ENCODE data around the gene TDRD1. TPM values are rescaled to one million over a fixed set of nuclear protein-coding genes. Genes with fewer than 3 reads are reported as not detected.

Gene TDRD1
- total and polyA plus RNA-seq, 2 donors (not counting 1 experiment from before 2014, with no cell fraction given): 0.10 to 0.22 TPM

- no peak overlapping the region for H3K4me3 Mint-ChIP-seq
- Histone ChIP-seq H3K4me2 (replicated peaks; ENCODE audit: low read depth, low read length, poor library complexity, severe bottlenecking) (no peak overlapping the region), H3K79me2 (ENCODE audit: control insufficient read depth, insufficient read depth, low read length) (no peaks in the 10 kb centered on the region), H3K36me3 (replicated peaks in 1 of 2; ENCODE audit: control extremely low read depth in 1 of 2, control insufficient read depth in 1 of 2, extremely low read depth in 1 of 2, insufficient read depth in 2 of 2, low read length in 1 of 2) (no peaks in the 10 kb centered on the region), H3K4me1 (ENCODE audit: control insufficient read depth in 2 of 2, insufficient read depth in 2 of 2, low read length in 2 of 2) (no peaks in the 10 kb centered on the region), H2AFZ (ENCODE audit: insufficient read depth, low read depth, low read length, poor library complexity, severe bottlenecking) (no peak overlapping the region), H3K27ac (ENCODE audit: low read length in 2 of 2) (no peak overlapping the region), H3K27me3 (replicated peaks in 1 of 4; ENCODE audit: control extremely low read depth in 1 of 4, control insufficient read depth in 3 of 4, insufficient read depth in 4 of 4, low read length in 3 of 4) (peaks cover 0 to 3% (median 0%) of the 10 kb centered on the region in 4 experiments), H3K9ac (ENCODE audit: low read length) (no peak overlapping the region), H3K9me3 (ENCODE audit: control extremely low read depth in 1 of 3, control insufficient read depth in 2 of 3, insufficient read depth in 1 of 3, low read length in 2 of 3) (no peaks in the 10 kb centered on the region), H4K20me1 (ENCODE audit: control insufficient read depth, insufficient read depth, low read length, poor library complexity, severe bottlenecking) (no peaks in the 10 kb centered on the region), H3K4me3 (ENCODE audit: control extremely low read depth in 1 of 5, extremely low read depth in 1 of 5, insufficient read depth in 1 of 5, low read depth in 2 of 5, low read length in 4 of 5) (no peak overlapping the region)
- no peaks in the 10 kb centered on the region for H3K4me1 Mint-ChIP-seq
- ATAC-seq (ENCODE audit: low read depth) (no peak), DNase-seq (no peak)
- CTCF ChIA-PET: no interaction called here
- H3K9me3 Mint-ChIP-seq (ENCODE audit: insufficient read depth): no peaks in the 10 kb centered on the region
- intact Hi-C loops (cut with micrococcal nuclease): no loop called here
- H3K27ac Mint-ChIP-seq: no peak overlapping the region
- TF ChIP-seq EZH2 (IDR thresholded peaks at IDR 0.05; ENCODE audit: borderline replicate concordance, insufficient read depth, low read depth, low read length, poor library complexity, severe bottlenecking) (no peak), CTCF (IDR thresholded peaks at IDR 0.05) (no peak)
- H3K27me3 Mint-ChIP-seq: peaks cover 3% of the 10 kb centered on the region
- 69% methylated on average over 2 of the region's 5 CpGs for WGBS (ENCODE audit: insufficient coverage)
- POLR2A ChIA-PET: no interaction called here
These were observed 87.4 kb downstream of the TDRD1 start for GRCh38 chr10:114266521-114266920.

- Histone ChIP-seq H3K27me3 (replicated peaks in 1 of 4; ENCODE audit: control extremely low read depth in 1 of 4, control insufficient read depth in 3 of 4, insufficient read depth in 4 of 4, low read length in 3 of 4) (no peaks in the 10 kb centered on the region), H3K27ac (ENCODE audit: low read length in 2 of 2) (no peak overlapping the region), H3K36me3 (replicated peaks in 1 of 2; ENCODE audit: control extremely low read depth in 1 of 2, control insufficient read depth in 1 of 2, extremely low read depth in 1 of 2, insufficient read depth in 2 of 2, low read length in 1 of 2) (no peaks in the 10 kb centered on the region), H3K9me3 (ENCODE audit: control extremely low read depth in 1 of 3, control insufficient read depth in 2 of 3, insufficient read depth in 1 of 3, low read length in 2 of 3) (no peaks in the 10 kb centered on the region), H2AFZ (ENCODE audit: insufficient read depth, low read depth, low read length, poor library complexity, severe bottlenecking) (no peak overlapping the region), H3K79me2 (ENCODE audit: control insufficient read depth, insufficient read depth, low read length) (no peaks in the 10 kb centered on the region), H3K4me3 (ENCODE audit: control extremely low read depth in 1 of 5, extremely low read depth in 1 of 5, insufficient read depth in 1 of 5, low read depth in 2 of 5, low read length in 4 of 5) (no peak overlapping the region), H3K9ac (ENCODE audit: low read length) (no peak overlapping the region), H3K4me1 (ENCODE audit: control insufficient read depth in 2 of 2, insufficient read depth in 2 of 2, low read length in 2 of 2) (no peaks in the 10 kb centered on the region), H3K4me2 (replicated peaks; ENCODE audit: low read depth, low read length, poor library complexity, severe bottlenecking) (no peak overlapping the region), H4K20me1 (ENCODE audit: control insufficient read depth, insufficient read depth, low read length, poor library complexity, severe bottlenecking) (no peaks in the 10 kb centered on the region)
- H3K27me3 Mint-ChIP-seq: peaks cover 17% of the 10 kb centered on the region
- POLR2A ChIA-PET: no interaction called here
- CTCF ChIA-PET: no interaction called here
- H3K4me3 Mint-ChIP-seq: no peak overlapping the region
- no peak for TF ChIP-seq CTCF (IDR thresholded peaks at IDR 0.05)
- no peak for DNase-seq
- no peak overlapping the region for H3K27ac Mint-ChIP-seq
- WGBS (ENCODE audit: insufficient coverage): no CpG with 5 or more reads among the region's 3 CpGs
- H3K9me3 Mint-ChIP-seq (ENCODE audit: insufficient read depth): no peaks in the 10 kb centered on the region
- H3K4me1 Mint-ChIP-seq: no peaks in the 10 kb centered on the region
- intact Hi-C loops (cut with micrococcal nuclease): no loop called here
- no peak for ATAC-seq (ENCODE audit: low read depth)
These were observed 92.1 kb downstream of the TDRD1 start for GRCh38 chr10:114271075-114271778.

Measured in B cell (primary cell).